DOHH2 (cell line): ENCODE measurements around the gene KPNA1.
"Not testable (repeated sequence)": the region's sequence is repeated elsewhere in the genome, so short reads cannot be mapped to it uniquely, and the experiment has no call there.

Source experiments
- EZH2phosphoT487 ChIP-seq: fragments of 200-600 bp; sonication (generic); IDR thresholded peaks from 2 replicates; pipeline ENCODE4 v1.6.1; 2017; ENCODE audit warnings: borderline replicate concordance, mild to moderate bottlenecking, antibody characterized with exemption, low read length, moderate library complexity, mixed read lengths
- TF ChIP-seq, protein P1 (sequence below): fragments of 200-600 bp; sonication (generic); IDR thresholded peaks from one replicate; pipeline ENCODE4 v1.5.1; 2014; ENCODE audit warnings: antibody characterized with exemption, mild to moderate bottlenecking, low read depth, low read length; ENCODE audit not compliant: poor library complexity, severe bottlenecking

DNA sequence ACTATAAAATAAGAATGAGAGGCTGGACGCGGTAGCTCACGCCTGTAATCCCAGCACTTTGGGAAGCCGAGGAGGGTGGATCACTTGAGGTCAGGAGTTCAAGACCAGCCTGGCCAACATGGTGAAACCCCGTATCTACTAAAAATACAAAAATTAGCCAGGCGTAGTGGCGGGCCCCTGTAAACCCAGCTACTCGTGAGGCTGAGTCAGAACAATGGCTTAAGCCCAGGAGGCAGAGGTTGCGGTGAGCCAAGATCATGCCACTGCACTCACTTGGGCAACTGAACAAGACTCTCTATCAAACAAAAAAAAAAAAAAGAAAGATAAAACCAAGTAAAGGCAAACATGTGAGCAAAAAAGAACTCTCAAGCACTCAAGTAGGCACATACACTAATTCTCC is 5.8 kb downstream of the KPNA1 start:
- TF ChIP-seq, protein P1, sequence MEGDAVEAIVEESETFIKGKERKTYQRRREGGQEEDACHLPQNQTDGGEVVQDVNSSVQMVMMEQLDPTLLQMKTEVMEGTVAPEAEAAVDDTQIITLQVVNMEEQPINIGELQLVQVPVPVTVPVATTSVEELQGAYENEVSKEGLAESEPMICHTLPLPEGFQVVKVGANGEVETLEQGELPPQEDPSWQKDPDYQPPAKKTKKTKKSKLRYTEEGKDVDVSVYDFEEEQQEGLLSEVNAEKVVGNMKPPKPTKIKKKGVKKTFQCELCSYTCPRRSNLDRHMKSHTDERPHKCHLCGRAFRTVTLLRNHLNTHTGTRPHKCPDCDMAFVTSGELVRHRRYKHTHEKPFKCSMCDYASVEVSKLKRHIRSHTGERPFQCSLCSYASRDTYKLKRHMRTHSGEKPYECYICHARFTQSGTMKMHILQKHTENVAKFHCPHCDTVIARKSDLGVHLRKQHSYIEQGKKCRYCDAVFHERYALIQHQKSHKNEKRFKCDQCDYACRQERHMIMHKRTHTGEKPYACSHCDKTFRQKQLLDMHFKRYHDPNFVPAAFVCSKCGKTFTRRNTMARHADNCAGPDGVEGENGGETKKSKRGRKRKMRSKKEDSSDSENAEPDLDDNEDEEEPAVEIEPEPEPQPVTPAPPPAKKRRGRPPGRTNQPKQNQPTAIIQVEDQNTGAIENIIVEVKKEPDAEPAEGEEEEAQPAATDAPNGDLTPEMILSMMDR = not testable (repeated sequence)
- not testable (repeated sequence) for TF ChIP-seq EZH2phosphoT487
